H1 (cell line): Measurements from ENCODE around the gene TCF4. TPM values are rescaled to one million over a fixed set of nuclear protein-coding genes. Genes with fewer than 3 reads are reported as not detected.

Experiments
- CTCF ChIA-PET: fragments of 300-600 bp; sonication (Branson Sonifier 250); formaldehyde crosslinking; loops from one replicate; lab custom pipeline; 2021; ENCODE audit not compliant: partially characterized antibody; lab: Charles Lee
- POLR2A ChIA-PET: fragments of 300-600 bp; sonication (Branson Sonifier 250); formaldehyde crosslinking; loops from one replicate; lab custom pipeline; 2021; ENCODE audit warnings: inconsistent platforms; ENCODE audit not compliant: partially characterized antibody; lab: Charles Lee
- DNase-seq, 2 experiments: peaks; one replicate each; pipeline versions ENCODE4 v3.0.0 to v3.0.0-alpha.2; 2010 to 2022; ENCODE audit warnings: low spot score in 2 of 2, low read depth in 1 of 2, mixed read lengths in 1 of 2
- FAIRE-seq: peaks from 2 replicates; lab custom pipeline; 2011; peaks lifted over from hg19 to GRCh38; lab: Jason Lieb, UNC
- H2AFZ ChIP-seq: 2 replicates; pipeline ENCODE4 v1.8.1; 2012; ENCODE audit warnings: low read length, inconsistent platforms
- H2AK5ac ChIP-seq: 2 replicates; pipeline ENCODE4 v1.6.1; 2013; ENCODE audit warnings: low read depth, low read length
- H2BK120ac ChIP-seq: replicated peaks from 2 replicates; pipeline ENCODE3; 2013; ENCODE audit warnings: low read depth, low read length, inconsistent platforms
- H2BK12ac ChIP-seq: 2 replicates; pipeline ENCODE4 v1.6.1; 2013; ENCODE audit warnings: low read depth, low read length
- H2BK15ac ChIP-seq: 2 replicates; pipeline ENCODE4 v1.6.1; 2013; ENCODE audit warnings: low read length
- H2BK20ac ChIP-seq: 2 replicates; pipeline ENCODE4 v1.6.1; 2013; ENCODE audit warnings: low read length
- H2BK5ac ChIP-seq: 2 replicates; pipeline ENCODE4 v1.6.1; 2013; ENCODE audit warnings: low read depth, low read length
- H3K14ac ChIP-seq: 2 replicates; pipeline ENCODE4 v1.6.1; 2013; ENCODE audit warnings: inconsistent platforms; ENCODE audit not compliant: insufficient read length
- H3K18ac ChIP-seq: 2 replicates; pipeline ENCODE4 v1.6.1; 2013; ENCODE audit warnings: low read length; ENCODE audit errors: extremely low read depth
- H3K23ac ChIP-seq: 2 replicates; pipeline ENCODE4 v1.6.1; 2013; ENCODE audit warnings: inconsistent platforms; ENCODE audit not compliant: insufficient read length
- H3K23me2 ChIP-seq: 2 replicates; pipeline ENCODE4 v1.6.1; 2013; ENCODE audit warnings: low read depth, low read length
- H3K27ac ChIP-seq: 2 replicates; pipeline ENCODE4 v1.6.1; 2011; ENCODE audit warnings: low read depth, low read length, inconsistent platforms
- H3K27me3 ChIP-seq, 4 experiments: replicated peaks in 1 of 4; 1 replicate in 1 of 4; 2 replicates in 3 of 4; pipeline versions ENCODE4 v1.6.1 to v1.8.1; 2011 to 2013; ENCODE audit warnings: low read length in 3 of 4, mild to moderate bottlenecking in 3 of 4, inconsistent platforms in 2 of 4, mixed read lengths in 2 of 4, moderate library complexity in 1 of 4; ENCODE audit not compliant: control insufficient read depth in 3 of 4, insufficient read depth in 3 of 4; ENCODE audit errors: extremely low read depth in 1 of 4
- H3K36me3 ChIP-seq, 4 experiments: 2 replicates each; pipeline versions ENCODE4 v1.6.1 to v1.8.1; 2011 to 2013; ENCODE audit warnings: mild to moderate bottlenecking in 4 of 4, low read length in 3 of 4, moderate library complexity in 2 of 4, control low read depth in 1 of 4, inconsistent platforms in 1 of 4; ENCODE audit not compliant: insufficient read depth in 4 of 4, control insufficient read depth in 2 of 4
- H3K4ac ChIP-seq: replicated peaks from 2 replicates; pipeline ENCODE3; 2013; ENCODE audit warnings: low read length, low read depth, mixed read lengths, inconsistent platforms; ENCODE audit not compliant: insufficient read length
- H3K4me1 ChIP-seq, 4 experiments: replicated peaks in 1 of 4; 1 replicate in 1 of 4; 2 replicates in 3 of 4; pipeline versions ENCODE4 v1.6.1 to v1.8.1; 2011 to 2013; ENCODE audit warnings: low read length in 3 of 4, inconsistent platforms in 2 of 4, mixed read lengths in 1 of 4; ENCODE audit not compliant: insufficient read depth in 4 of 4, control insufficient read depth in 3 of 4
- H3K4me2 ChIP-seq, 2 experiments: 2 replicates each; pipeline versions ENCODE4 v1.6.1 to v1.8.1; 2011 to 2013; ENCODE audit warnings: low read depth in 2 of 2, low read length in 2 of 2, control low read depth in 1 of 2, inconsistent platforms in 1 of 2, mild to moderate bottlenecking in 1 of 2; ENCODE audit not compliant: insufficient read depth in 1 of 2
- H3K4me3 ChIP-seq, 4 experiments: fragments of 200-600, 300-600 bp in 1 of 4; sonication (generic), shearing (Covaris generic), sonication (Bioruptor Twin) in 1 of 4; 2 replicates each; pipeline versions ENCODE4 v1.5.1 to v1.8.1; 2011 to 2016; ENCODE audit warnings: low read length in 4 of 4, low read depth in 3 of 4, control low read depth in 2 of 4, inconsistent platforms in 2 of 4, mild to moderate bottlenecking in 2 of 4, mixed read lengths in 1 of 4, moderate library complexity in 1 of 4; ENCODE audit not compliant: insufficient read depth in 2 of 4; ENCODE audit errors: extremely low read depth in 1 of 4
- H3K56ac ChIP-seq: replicated peaks from 2 replicates; pipeline ENCODE3; 2013; ENCODE audit warnings: low read depth, mild to moderate bottlenecking, mixed read lengths, low read length, inconsistent platforms; ENCODE audit not compliant: insufficient read length
- H3K79me1 ChIP-seq: 2 replicates; pipeline ENCODE4 v1.6.1; 2013; ENCODE audit warnings: low read depth, low read length, control low read depth
- H3K79me2 ChIP-seq, 2 experiments: 2 replicates each; pipeline versions ENCODE4 v1.6.1 to v1.8.1; 2012 to 2013; ENCODE audit warnings: low read length in 2 of 2, mild to moderate bottlenecking in 2 of 2, inconsistent platforms in 1 of 2; ENCODE audit not compliant: insufficient read depth in 2 of 2, control insufficient read depth in 1 of 2
- H3K9ac ChIP-seq, 4 experiments: replicated peaks in 1 of 4; 1 replicate in 1 of 4; 2 replicates in 3 of 4; pipeline versions ENCODE4 v1.6.1 to v1.8.1; 2011 to 2013; ENCODE audit warnings: low read depth in 3 of 4, low read length in 3 of 4, control low read depth in 2 of 4, mild to moderate bottlenecking in 2 of 4, moderate library complexity in 2 of 4, inconsistent platforms in 1 of 4; ENCODE audit errors: extremely low read depth in 1 of 4
- H3K9me3 ChIP-seq, 2 experiments: 2 replicates each; pipeline versions ENCODE4 v1.6.1 to v1.8.1; 2012 to 2013; ENCODE audit warnings: mild to moderate bottlenecking in 2 of 2, moderate library complexity in 2 of 2, control low read depth in 1 of 2, inconsistent platforms in 1 of 2, low read depth in 1 of 2, low read length in 1 of 2, mixed read lengths in 1 of 2; ENCODE audit not compliant: insufficient read depth in 2 of 2
- H4K20me1 ChIP-seq, 2 experiments: replicated peaks in 1 of 2; 2 replicates each; pipeline versions ENCODE3 to v1.8.1; 2011 to 2013; ENCODE audit warnings: inconsistent platforms in 2 of 2, low read length in 2 of 2, mild to moderate bottlenecking in 1 of 2; ENCODE audit not compliant: insufficient read depth in 2 of 2, control insufficient read depth in 1 of 2
- H4K5ac ChIP-seq: 2 replicates; pipeline ENCODE4 v1.6.1; 2013; ENCODE audit warnings: low read length, low read depth, mixed read lengths, inconsistent platforms; ENCODE audit not compliant: insufficient read length
- H4K8ac ChIP-seq: 2 replicates; pipeline ENCODE4 v1.8.0; 2013; ENCODE audit warnings: mild to moderate bottlenecking, moderate library complexity, low read length, inconsistent platforms; ENCODE audit not compliant: insufficient read depth; ENCODE audit errors: extremely low read depth
- H4K91ac ChIP-seq: replicated peaks from 2 replicates; pipeline ENCODE3; 2013; ENCODE audit warnings: low read length, mixed read lengths, inconsistent platforms; ENCODE audit not compliant: insufficient read length
- WGBS, 2 experiments: shearing (Covaris generic) in 1 of 2; methylation state at CpG; one replicate each; pipeline versions ENCODE4 v1.1.6 to v1.1.7; 2013 to 2015; ENCODE audit warnings: low lambda C conversion rate in 2 of 2, mixed read lengths in 2 of 2, inconsistent platforms in 1 of 2, low coverage in 1 of 2, missing lambda C conversion rate in 1 of 2; ENCODE audit not compliant: insufficient replicate concordance in 2 of 2, insufficient coverage in 1 of 2, insufficient read length in 1 of 2; ENCODE audit errors: extremely low coverage in 1 of 2, missing lambda C conversion rate in 1 of 2; 5-methylcytosine and 5-hydroxymethylcytosine counted together
- polyA plus RNA-seq, 7 experiments: library from polyadenylated mRNA; depleted of rRNA in 3 of 7; stranded (reverse) in 5 of 7; unstranded in 2 of 7; fragments of >200 nt in 5 of 7; fragments of 200-250 nt in 2 of 7; gene quantifications; 1 replicate in 5 of 7; 2 replicates in 1 of 7; 4 replicates in 1 of 7; pipeline versions ENCODE4 v1.2.1 to v1.2.3, GENCODE V29; 2011 to 2013; ENCODE audit warnings: missing spikeins in 2 of 7, mixed read lengths in 2 of 7
- total RNA-seq: library from RNA; stranded (reverse); fragmentation: NEBNext Ultra II Directional; extraction: Animal tissue kit (Norgen Biotek cat#: 25700); gene quantifications from 2 replicates; pipeline ENCODE4 v1.2.1, GENCODE V29; 2021
- TF ChIP-seq, protein P1 (sequence below), 3 experiments: IDR thresholded peaks; 1 replicate in 2 of 3; 2 replicates in 1 of 3; pipeline versions ENCODE4 v1.5.1 to v1.6.1; 2011; ENCODE audit warnings: low read length in 3 of 3, mild to moderate bottlenecking in 3 of 3, inconsistent platforms in 2 of 3, low read depth in 1 of 3, moderate library complexity in 1 of 3; ENCODE audit not compliant: insufficient read depth in 1 of 3; ENCODE audit errors: control extremely low read depth in 1 of 3

Gene TCF4
- total and polyA plus RNA-seq, 2 of the 8 experiments (the other 6 are each of a cell fraction or from before 2014, with no cell fraction given), result 59.3 to 118 TPM

- no peak overlapping the region for H2AK5ac ChIP-seq
- H3K4me3 ChIP-seq, result peak overlapping the region in 1 of 4 experiments; percentile 30; a peak in 1 of 8 replicates
- H3K14ac ChIP-seq, result no peak overlapping the region
- 10% methylated on average over 3 of the region's 3 CpGs; no CpG with 5 or more reads in 1 of the 2 experiments for WGBS, 2 experiments
- H3K18ac ChIP-seq, result no peak overlapping the region
- no peak overlapping the region for H2AFZ ChIP-seq
- no peaks in the 10 kb centered on the region for H3K27me3 ChIP-seq
- H4K8ac ChIP-seq, result no peak overlapping the region
- no peak overlapping the region for H2BK15ac ChIP-seq
- H2BK120ac ChIP-seq, result no peak overlapping the region
- peaks cover 3% of the 10 kb centered on the region; the same call in 1 of the 2 replicates for H3K79me1 ChIP-seq
- H3K4me1 ChIP-seq, result peaks cover 0 to 25% (median 12%) of the 10 kb centered on the region in 4 experiments; a peak in 3 of 7 replicates
- no peak overlapping the region for H2BK20ac ChIP-seq
- H3K4me2 ChIP-seq, result peak overlapping the region in 1 of 2 experiments; percentile 18; a peak in 2 of 4 replicates
- no peak overlapping the region for H4K91ac ChIP-seq
- H3K9ac ChIP-seq, result no peak overlapping the region
- no peaks in the 10 kb centered on the region; a peak in 1 of 8 replicates for H3K36me3 ChIP-seq
- peak; percentile 89 for FAIRE-seq
- no peak overlapping the region for H3K27ac ChIP-seq
- H3K9me3 ChIP-seq, result no peaks in the 10 kb centered on the region
- peaks cover 5 to 91% of the 10 kb centered on the region in 2 experiments; a peak in 3 of 4 replicates for H3K79me2 ChIP-seq
- peak overlapping the region; percentile 9 for H4K5ac ChIP-seq
- no peak overlapping the region for H2BK5ac ChIP-seq
- peaks cover 2 to 3% of the 10 kb centered on the region in 2 experiments for H4K20me1 ChIP-seq
- no peaks in the 10 kb centered on the region; the same call in 1 of the 2 replicates for H3K23me2 ChIP-seq
- H2BK12ac ChIP-seq, result no peak overlapping the region
- DNase-seq, result no peak
- no peak overlapping the region for H3K4ac ChIP-seq
- ChIA-PET POLR2A (interaction anchor here (1.1 to 1.6 kb wide), 3 partner anchors 13 to 233 kb away, joined by 3 to 9 read pairs (median 4); no protein-coding TSS in a partner anchor), CTCF (interaction anchor here (0.8 kb wide), 1 partner anchor 282 kb away, joined by 3 read pairs; no protein-coding TSS in a partner anchor)
- no peak overlapping the region for H3K23ac ChIP-seq
- no peak overlapping the region for H3K56ac ChIP-seq
- TF ChIP-seq, protein P1, sequence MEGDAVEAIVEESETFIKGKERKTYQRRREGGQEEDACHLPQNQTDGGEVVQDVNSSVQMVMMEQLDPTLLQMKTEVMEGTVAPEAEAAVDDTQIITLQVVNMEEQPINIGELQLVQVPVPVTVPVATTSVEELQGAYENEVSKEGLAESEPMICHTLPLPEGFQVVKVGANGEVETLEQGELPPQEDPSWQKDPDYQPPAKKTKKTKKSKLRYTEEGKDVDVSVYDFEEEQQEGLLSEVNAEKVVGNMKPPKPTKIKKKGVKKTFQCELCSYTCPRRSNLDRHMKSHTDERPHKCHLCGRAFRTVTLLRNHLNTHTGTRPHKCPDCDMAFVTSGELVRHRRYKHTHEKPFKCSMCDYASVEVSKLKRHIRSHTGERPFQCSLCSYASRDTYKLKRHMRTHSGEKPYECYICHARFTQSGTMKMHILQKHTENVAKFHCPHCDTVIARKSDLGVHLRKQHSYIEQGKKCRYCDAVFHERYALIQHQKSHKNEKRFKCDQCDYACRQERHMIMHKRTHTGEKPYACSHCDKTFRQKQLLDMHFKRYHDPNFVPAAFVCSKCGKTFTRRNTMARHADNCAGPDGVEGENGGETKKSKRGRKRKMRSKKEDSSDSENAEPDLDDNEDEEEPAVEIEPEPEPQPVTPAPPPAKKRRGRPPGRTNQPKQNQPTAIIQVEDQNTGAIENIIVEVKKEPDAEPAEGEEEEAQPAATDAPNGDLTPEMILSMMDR (IDR thresholded peaks at IDR 0.05; ENCODE audit: control extremely low read depth in 1 of 3, insufficient read depth in 1 of 3, low read depth in 1 of 3, low read length in 3 of 3), result no peak
Measured at GRCh38 chr18:55501579-55501978, 86.4 kb downstream of the TCF4 start.
